CD4-positive, alpha-beta T cell (primary cell): Measurements from ENCODE around the gene MLLT3. TPM values are rescaled to one million over a fixed set of nuclear protein-coding genes. Genes with fewer than 3 reads are reported as not detected.
A peak's percentile ranks its signal among the peaks of the same experiment; 100 is the strongest.
"Not testable (repeated sequence)": the region's sequence is repeated elsewhere in the genome, so short reads cannot be mapped to it uniquely, and the experiment has no call there.

Experiments
- ATAC-seq: fragments of 200-7000 bp; cut with Tn5 transposase; one replicate; pipeline ENCODE4 v1.10.0; 2022; ENCODE audit warnings: mild to moderate bottlenecking; ENCODE audit not compliant: poor library complexity
- CTCF ChIA-PET: fragments of 350-600 bp; sonication (Branson Sonifier 250); formaldehyde crosslinking; loops from one replicate; lab custom pipeline; 2021; ENCODE audit warnings: antibody characterized with exemption, inconsistent platforms; lab: Charles Lee
- POLR2A ChIA-PET: fragments of 350-600 bp; sonication (Branson Sonifier 250); formaldehyde crosslinking; loops from one replicate; lab custom pipeline; 2021; ENCODE audit warnings: antibody characterized with exemption, inconsistent platforms; lab: Charles Lee
- DNase-seq, 14 experiments: peaks; one replicate each; pipeline ENCODE4 v3.0.0-alpha.2; 2013 to 2020; ENCODE audit warnings: mixed read lengths in 2 of 14
- H3K27ac ChIP-seq, 2 donors: one replicate each; pipeline versions ENCODE4 v1.5.1 to v1.7.0; 2013; ENCODE audit warnings: low read length in 2 of 2, low read depth in 1 of 2, mild to moderate bottlenecking in 1 of 2
- H3K27me3 ChIP-seq, 2 experiments: 1 replicate in 1 of 2; 2 replicates in 1 of 2; pipeline versions ENCODE4 v1.6.1 to v1.7.0; 2013; ENCODE audit warnings: low read length in 2 of 2, control low read depth in 1 of 2, mild to moderate bottlenecking in 1 of 2, moderate library complexity in 1 of 2; ENCODE audit not compliant: insufficient read depth in 2 of 2, control insufficient read depth in 1 of 2
- H3K36me3 ChIP-seq: one replicate; pipeline ENCODE4 v1.6.1; 2013; ENCODE audit warnings: low read length, control low read depth; ENCODE audit not compliant: insufficient read depth
- H3K4me1 ChIP-seq: one replicate; pipeline ENCODE4 v1.6.1; 2013; ENCODE audit warnings: low read length, control low read depth; ENCODE audit not compliant: insufficient read depth
- H3K4me3 ChIP-seq: one replicate; pipeline ENCODE4 v1.5.1; 2013; ENCODE audit warnings: mild to moderate bottlenecking, low read length, moderate library complexity
- H3K9me3 ChIP-seq, 2 experiments: 1 replicate in 1 of 2; 2 replicates in 1 of 2; pipeline versions ENCODE4 v1.6.1 to v1.7.0; 2013; ENCODE audit warnings: low read length in 2 of 2, mild to moderate bottlenecking in 2 of 2, control low read depth in 1 of 2, moderate library complexity in 1 of 2; ENCODE audit not compliant: control insufficient read depth in 1 of 2, insufficient read depth in 1 of 2
- H3K27ac Mint-ChIP-seq: one replicate; pipeline ENCODE4 v1.8.0; 2020; ENCODE audit warnings: mixed read lengths
- H3K27me3 Mint-ChIP-seq: one replicate; pipeline ENCODE4 v1.8.0; 2021; ENCODE audit warnings: mixed read lengths
- H3K36me3 Mint-ChIP-seq: one replicate; pipeline ENCODE4 v1.8.0; 2021; ENCODE audit warnings: low read depth, mixed read lengths
- H3K4me1 Mint-ChIP-seq: one replicate; pipeline ENCODE4 v1.8.0; 2021; ENCODE audit warnings: low read depth, mixed read lengths
- H3K4me3 Mint-ChIP-seq: one replicate; pipeline ENCODE4 v1.8.0; 2020; ENCODE audit warnings: mild to moderate bottlenecking, mixed read lengths
- H3K9me3 Mint-ChIP-seq: one replicate; pipeline ENCODE4 v1.8.0; 2020; ENCODE audit warnings: mixed read lengths
- intact Hi-C, 2 experiments: fragments of 100-400 bp; cut with DNase I in 1 of 2; cut with micrococcal nuclease in 1 of 2; formaldehyde crosslinking; loops; one replicate each; pipeline versions ENCODE4 v1.15.1 to v1.9.0; 2023 to 2025; cut with DNase I, micrococcal nuclease
- total RNA-seq, 174 experiments: library from RNA in 2 of 174; stranded (reverse) in 2 of 174; gene quantifications; one replicate each; pipeline ENCODE4 v1.2.3 and lab custom pipeline; 2021 to 2026
- TF ChIP-seq, protein P1 (sequence below): fragments of 200-600 bp; IDR thresholded peaks from one replicate; pipeline ENCODE4 v1.8.0; 2022; ENCODE audit warnings: antibody characterized with exemption, mild to moderate bottlenecking

MLLT3 gene
- total RNA-seq, 2 experiments from 2014 or later = 59.2 to 60.6 TPM

DNA sequence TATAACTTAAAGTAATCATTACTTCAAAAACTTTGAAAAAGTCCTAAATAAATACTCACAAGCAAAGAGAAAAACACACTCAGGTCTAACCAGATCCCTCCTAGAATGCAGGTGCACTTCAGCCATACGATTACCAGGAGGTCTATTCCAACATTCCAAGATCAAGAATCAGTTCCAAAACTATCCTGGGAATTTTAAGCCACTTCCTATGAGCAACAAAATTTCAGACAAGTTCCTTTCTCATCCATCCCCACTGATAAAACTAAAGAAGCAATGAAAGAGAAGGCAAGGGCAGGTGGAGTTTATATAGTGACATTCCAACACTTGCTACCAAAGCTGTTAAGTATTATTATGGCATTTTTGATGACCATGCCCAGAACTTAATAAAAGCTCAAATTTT lies 29.6 kb downstream of the MLLT3 start:
- intact Hi-C loops = loop anchor here in 1 of 2 experiments (2.0 kb wide), 1 partner anchor 20 kb away; no protein-coding TSS in a partner anchor
- Histone ChIP-seq H3K27me3 (no peaks in the 10 kb centered on the region), H3K27ac (no peak overlapping the region), H3K36me3 (peaks cover 2% of the 10 kb centered on the region), H3K4me3 (no peak overlapping the region), H3K9me3 (peaks cover 0 to 4% of the 10 kb centered on the region in 2 experiments), H3K4me1 (no peaks in the 10 kb centered on the region)
- TF ChIP-seq, protein P1, sequence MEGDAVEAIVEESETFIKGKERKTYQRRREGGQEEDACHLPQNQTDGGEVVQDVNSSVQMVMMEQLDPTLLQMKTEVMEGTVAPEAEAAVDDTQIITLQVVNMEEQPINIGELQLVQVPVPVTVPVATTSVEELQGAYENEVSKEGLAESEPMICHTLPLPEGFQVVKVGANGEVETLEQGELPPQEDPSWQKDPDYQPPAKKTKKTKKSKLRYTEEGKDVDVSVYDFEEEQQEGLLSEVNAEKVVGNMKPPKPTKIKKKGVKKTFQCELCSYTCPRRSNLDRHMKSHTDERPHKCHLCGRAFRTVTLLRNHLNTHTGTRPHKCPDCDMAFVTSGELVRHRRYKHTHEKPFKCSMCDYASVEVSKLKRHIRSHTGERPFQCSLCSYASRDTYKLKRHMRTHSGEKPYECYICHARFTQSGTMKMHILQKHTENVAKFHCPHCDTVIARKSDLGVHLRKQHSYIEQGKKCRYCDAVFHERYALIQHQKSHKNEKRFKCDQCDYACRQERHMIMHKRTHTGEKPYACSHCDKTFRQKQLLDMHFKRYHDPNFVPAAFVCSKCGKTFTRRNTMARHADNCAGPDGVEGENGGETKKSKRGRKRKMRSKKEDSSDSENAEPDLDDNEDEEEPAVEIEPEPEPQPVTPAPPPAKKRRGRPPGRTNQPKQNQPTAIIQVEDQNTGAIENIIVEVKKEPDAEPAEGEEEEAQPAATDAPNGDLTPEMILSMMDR = no peak
- H3K4me3 Mint-ChIP-seq = no peak overlapping the region
- H3K27me3 Mint-ChIP-seq = no peaks in the 10 kb centered on the region
- H3K27ac Mint-ChIP-seq = peak overlapping the region; percentile 35
- ChIA-PET CTCF (no interaction called here), POLR2A (no interaction called here)
- H3K4me1 Mint-ChIP-seq = peaks cover 59% of the 10 kb centered on the region
- H3K36me3 Mint-ChIP-seq = peaks cover 35% of the 10 kb centered on the region
- ATAC-seq (no peak), DNase-seq (no peak)
- peaks cover 4% of the 10 kb centered on the region for H3K9me3 Mint-ChIP-seq

DNA sequence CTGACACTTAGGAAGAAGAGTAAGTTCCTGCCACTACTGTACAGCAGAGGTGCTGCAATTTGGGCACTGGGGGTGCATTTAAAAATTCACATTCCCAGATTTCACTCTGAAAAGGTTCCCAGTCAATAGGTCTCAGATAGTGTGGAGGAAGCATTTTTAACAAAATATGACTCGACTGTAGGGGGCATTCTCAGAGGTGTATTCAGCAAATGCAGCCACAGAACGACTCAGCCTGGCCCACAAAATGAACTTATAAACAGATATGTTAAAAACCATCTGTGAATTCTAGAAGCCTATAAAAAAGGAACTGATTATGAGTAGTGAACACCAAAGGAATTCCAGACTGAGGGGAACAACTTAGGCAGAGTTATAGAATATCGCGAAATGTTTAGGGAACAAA lies 31.1 kb downstream of the MLLT3 start:
- H3K27me3 ChIP-seq = no peaks in the 10 kb centered on the region
- ChIA-PET POLR2A (no interaction called here), CTCF (no interaction called here)
- H3K4me1 ChIP-seq = no peaks in the 10 kb centered on the region
- Mint-ChIP-seq H3K4me3 (no peak overlapping the region), H3K27ac (no peak overlapping the region), H3K9me3 (peaks cover 4% of the 10 kb centered on the region), H3K36me3 (peaks cover 39% of the 10 kb centered on the region), H3K27me3 (no peaks in the 10 kb centered on the region), H3K4me1 (peaks cover 56% of the 10 kb centered on the region)
- TF ChIP-seq, protein P1 = no peak
- peaks cover 2% of the 10 kb centered on the region for H3K36me3 ChIP-seq
- no peak for ATAC-seq
- H3K27ac ChIP-seq = no peak overlapping the region
- intact Hi-C loops = no loop called here
- no peak for DNase-seq
- H3K4me3 ChIP-seq = no peak overlapping the region
- peaks cover 0 to 4% of the 10 kb centered on the region in 2 experiments for H3K9me3 ChIP-seq

DNA sequence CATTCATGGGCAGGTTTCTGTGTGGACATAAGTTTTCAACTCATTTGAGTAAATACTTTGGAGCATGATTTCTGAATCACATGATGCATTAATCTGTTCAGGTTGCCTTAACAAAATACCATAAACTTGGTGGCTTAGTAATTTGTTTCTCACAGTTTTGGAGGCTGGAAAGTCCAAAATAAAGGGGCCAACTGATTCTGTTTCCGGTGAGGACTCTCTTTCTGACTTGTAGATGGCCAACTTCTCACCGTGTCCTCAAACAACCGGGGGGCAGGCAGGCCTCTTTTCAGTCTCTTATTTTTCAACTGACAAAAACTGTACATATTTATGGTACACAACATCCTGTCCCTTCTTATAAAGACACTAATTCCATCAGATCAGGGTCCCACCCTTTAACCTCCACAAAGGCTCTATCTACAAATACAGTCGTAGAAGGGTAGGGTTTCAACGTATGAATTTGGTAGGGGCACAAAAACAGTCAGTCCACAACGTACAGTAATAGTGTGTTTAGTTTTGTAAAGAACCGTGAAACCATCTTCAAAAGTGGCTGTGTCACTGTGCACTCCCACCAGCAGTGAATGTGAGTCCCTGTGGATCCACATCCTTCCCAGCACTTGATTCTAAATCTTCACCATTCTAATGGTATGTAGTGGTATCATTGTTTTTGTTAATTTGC lies 37.2 kb downstream of the MLLT3 start:
- Histone ChIP-seq H3K36me3 (peaks cover 5% of the 10 kb centered on the region), H3K27ac (no peak overlapping the region), H3K4me3 (no peak overlapping the region), H3K9me3 (peaks cover 0 to 4% of the 10 kb centered on the region in 2 experiments), H3K27me3 (no peaks in the 10 kb centered on the region), H3K4me1 (peaks cover 6% of the 10 kb centered on the region)
- H3K4me3 Mint-ChIP-seq = no peak overlapping the region
- peaks cover 65% of the 10 kb centered on the region for H3K4me1 Mint-ChIP-seq
- TF ChIP-seq, protein P1 = no peak
- intact Hi-C loops = loop anchor here in 1 of 2 experiments (5.0 kb wide), 1 partner anchor 32 kb away; no protein-coding TSS in a partner anchor
- no peak for DNase-seq
- peaks cover 62% of the 10 kb centered on the region for H3K36me3 Mint-ChIP-seq
- ChIA-PET CTCF (no interaction called here), POLR2A (interaction anchor here (0.6 kb wide), 1 partner anchor 496 kb away, joined by 3 read pairs; no protein-coding TSS in a partner anchor)
- H3K27ac Mint-ChIP-seq = no peak overlapping the region
- H3K9me3 Mint-ChIP-seq = peaks cover under 1% of the 10 kb centered on the region
- no peak for ATAC-seq
- no peaks in the 10 kb centered on the region for H3K27me3 Mint-ChIP-seq

DNA sequence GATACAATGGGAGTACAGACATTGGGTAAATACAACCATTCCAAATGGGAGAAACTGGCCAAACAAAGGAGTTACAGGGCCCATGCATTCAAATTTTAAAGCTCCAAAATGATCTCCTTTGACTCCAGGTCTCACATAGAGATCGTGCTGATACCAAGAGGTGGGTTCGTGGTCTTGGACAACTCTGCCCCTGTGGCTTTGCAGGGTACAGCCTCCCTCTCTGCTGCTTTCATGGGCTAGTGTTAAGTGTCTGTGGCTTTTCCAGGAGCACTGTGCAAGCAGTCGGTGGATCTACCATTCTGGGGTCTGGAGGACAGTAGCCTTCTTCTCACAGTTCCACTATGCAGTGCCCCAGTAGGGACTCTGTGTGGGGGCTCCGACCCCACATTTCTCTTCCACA lies 39.2 kb downstream of the MLLT3 start:
- H3K4me1 ChIP-seq = peaks cover 12% of the 10 kb centered on the region
- H3K27ac Mint-ChIP-seq = peak overlapping the region; percentile 11
- CTCF ChIA-PET, H3K27me3 Mint-ChIP-seq, H3K9me3 Mint-ChIP-seq, H3K9me3 ChIP-seq, DNase-seq, POLR2A ChIA-PET, ATAC-seq, H3K4me3 ChIP-seq, H3K36me3 ChIP-seq, H3K4me3 Mint-ChIP-seq, H3K27ac ChIP-seq, H3K27me3 ChIP-seq: not testable (repeated sequence)
- intact Hi-C loops = loop anchor here in 1 of 2 experiments (5.0 kb wide), 1 partner anchor 34 kb away; no protein-coding TSS in a partner anchor
- H3K36me3 Mint-ChIP-seq = peaks cover 68% of the 10 kb centered on the region
- H3K4me1 Mint-ChIP-seq = peaks cover 76% of the 10 kb centered on the region
